A549 (cell line): Measurements from ENCODE around the gene ZNF578. TPM values are rescaled to one million over a fixed set of nuclear protein-coding genes. Genes with fewer than 3 reads are reported as not detected.

Experiments used
- ATAC-seq, 2 experiments: fragments of 200-7000 bp in 1 of 2; fragments of >200 bp in 1 of 2; cut with Nextera tagmentation in 1 of 2; cut with Tn5 transposase in 1 of 2; 3 replicates each; pipeline versions ENCODE4 v1.8.0 to v1.9.1; 2018 to 2020; ENCODE audit warnings: mild to moderate bottlenecking in 1 of 2, moderate library complexity in 1 of 2
- CTCF ChIA-PET: fragments of 300-600 bp; sonication (Branson Sonifier 250); formaldehyde crosslinking; extraction: SDS; loops from one replicate; lab custom pipeline; 2021; ENCODE audit warnings: antibody characterized with exemption, inconsistent platforms; lab: Yijun Ruan, JAX
- POLR2A ChIA-PET: fragments of 350-600 bp; formaldehyde crosslinking; extraction: SDS; loops from one replicate; lab custom pipeline; 2021; ENCODE audit warnings: antibody characterized with exemption, inconsistent platforms; lab: Yijun Ruan, JAX
- DNase-seq, 2 experiments: peaks; one replicate each; pipeline versions ENCODE4 v3.0.0 to v3.0.0-alpha.2; 2011 to 2016; ENCODE audit warnings: low read depth in 1 of 2, low spot score in 1 of 2
- FAIRE-seq: peaks from 2 replicates; lab custom pipeline; 2011; peaks lifted over from hg19 to GRCh38; lab: Jason Lieb, UNC
- H3K27ac ChIP-seq, 2 experiments: fragments of >200 bp; sonication (Bioruptor Twin); formaldehyde crosslinking; 3 replicates each; pipeline ENCODE4 v1.5.1; 2016 to 2017
- H3K4me1 ChIP-seq: fragments of >200 bp; sonication (Bioruptor Twin); formaldehyde crosslinking; 3 replicates; pipeline ENCODE4 v1.6.1; 2016
- H3K4me2 ChIP-seq: fragments of >200 bp; sonication (Bioruptor Twin); formaldehyde crosslinking; 3 replicates; pipeline ENCODE4 v1.6.1; 2016
- H3K4me3 ChIP-seq: fragments of >200 bp; sonication (Bioruptor Twin); formaldehyde crosslinking; 3 replicates; pipeline ENCODE4 v1.5.1; 2016
- H3K9me3 ChIP-seq: fragments of >200 bp; sonication (Bioruptor Twin); formaldehyde crosslinking; 3 replicates; pipeline ENCODE4 v1.6.1; 2016
- CBX2 ChIP-seq: fragments of 200-600 bp; sonication (generic); IDR thresholded peaks from 2 replicates; pipeline ENCODE4 v1.6.1; 2016; ENCODE audit warnings: low read depth, mild to moderate bottlenecking, borderline replicate concordance
- CHD2 ChIP-seq: fragments of 150-350 bp; IDR thresholded peaks from 2 replicates; pipeline ENCODE4 v1.6.1; 2014; ENCODE audit warnings: low read length; ENCODE audit not compliant: partially characterized antibody
- CHD4 ChIP-seq: fragments of 200-600 bp; sonication (generic); IDR thresholded peaks from 2 replicates; pipeline ENCODE4 v1.6.1; 2016; ENCODE audit warnings: antibody characterized with exemption, mild to moderate bottlenecking, borderline replicate concordance
- E2F6 ChIP-seq: IDR thresholded peaks from 2 replicates; pipeline ENCODE4 v1.6.1; 2012; ENCODE audit warnings: low read depth, borderline replicate concordance
- FOSL2 ChIP-seq, 2 experiments: fragments of 450-650 bp in 1 of 2; fragments of >200 bp in 1 of 2; sonication (Bioruptor Twin) in 1 of 2; formaldehyde crosslinking; IDR thresholded peaks; 2 replicates each; pipeline versions ENCODE4 v1.5.0 to v1.6.1; 2016 to 2020; ENCODE audit warnings: mild to moderate bottlenecking in 1 of 2, moderate library complexity in 1 of 2
- JUNB ChIP-seq: fragments of >200 bp; sonication (Bioruptor Twin); formaldehyde crosslinking; IDR thresholded peaks from 2 replicates; pipeline ENCODE4 v1.6.1; 2016
- KDM5A ChIP-seq: fragments of 200-600 bp; sonication (generic); IDR thresholded peaks from 2 replicates; pipeline ENCODE4 v1.6.1; 2016; ENCODE audit warnings: antibody characterized with exemption, mild to moderate bottlenecking
- MAZ ChIP-seq: fragments of 150-350 bp; IDR thresholded peaks from 2 replicates; pipeline ENCODE4 v1.6.1; 2014; ENCODE audit warnings: antibody characterized with exemption, low read depth, low read length, borderline replicate concordance
- PHF8 ChIP-seq: fragments of 200-600 bp; sonication (generic); IDR thresholded peaks from 2 replicates; pipeline ENCODE4 v1.6.1; 2016; ENCODE audit warnings: low read depth, mild to moderate bottlenecking, antibody characterized with exemption, moderate library complexity, borderline replicate concordance
- RAD21 ChIP-seq, 2 experiments: fragments of >200 bp in 1 of 2; sonication (Bioruptor Twin) in 1 of 2; formaldehyde crosslinking in 1 of 2; IDR thresholded peaks in 1 of 2; conservative IDR thresholded peaks in 1 of 2; 2 replicates in 1 of 2; 3 replicates in 1 of 2; pipeline ENCODE4 v1.6.1; 2012 to 2018; ENCODE audit warnings: inconsistent platforms in 1 of 2
- RARB ChIP-seq: fragments of 250-450 bp; sonication (Bioruptor Pico); IDR thresholded peaks from 2 replicates; pipeline ENCODE4 v1.8.0; 2021; ENCODE audit warnings: mild to moderate bottlenecking, moderate library complexity
- WGBS: methylation state at CpG from one replicate; pipeline ENCODE4 v1.1.6; 2017; ENCODE audit errors: missing lambda C conversion rate; 5-methylcytosine and 5-hydroxymethylcytosine counted together
- polyA plus RNA-seq, 4 experiments: library from polyadenylated mRNA; depleted of rRNA in 3 of 4; stranded (reverse); fragments of >200 nt; fragmentation: RNase III in 1 of 4; extraction: RNeasy Plus Mini Kit Qiagen cat#74134 plus additional on column Dnase treatment in 1 of 4; gene quantifications; 2 replicates in 3 of 4; 3 replicates in 1 of 4; pipeline ENCODE4 v1.2.3, GENCODE V29; 2011 to 2017
- TF ChIP-seq, protein P1 (sequence below): fragments of 200-600 bp; sonication (generic); IDR thresholded peaks from 2 replicates; pipeline ENCODE4 v1.6.1; 2016; ENCODE audit warnings: antibody characterized with exemption, mild to moderate bottlenecking, moderate library complexity
- TF ChIP-seq, protein P2 (sequence below): fragments of 250-450 bp; sonication (Bioruptor Pico); IDR thresholded peaks from 2 replicates; pipeline ENCODE4 v1.5.0; 2020; ENCODE audit warnings: low read depth, mild to moderate bottlenecking, moderate library complexity

The ZNF578 gene
- polyA plus RNA-seq, 2 of the 4 experiments (the other 2 are of a cell fraction): not detected

GRCh38 chr19:52522551-52522950, 69.2 kb downstream of the ZNF578 start:
- WGBS: 23% methylated on average over 7 of the region's 14 CpGs
- H3K4me3 ChIP-seq: no peak overlapping the region
- no peak overlapping the region for H3K4me2 ChIP-seq
- POLR2A ChIA-PET: no interaction called here
- TF ChIP-seq E2F6: no peak
- TF ChIP-seq CHD2: no peak
- no peak for TF ChIP-seq CBX2
- TF ChIP-seq MAZ: no peak
- TF ChIP-seq, protein P1, sequence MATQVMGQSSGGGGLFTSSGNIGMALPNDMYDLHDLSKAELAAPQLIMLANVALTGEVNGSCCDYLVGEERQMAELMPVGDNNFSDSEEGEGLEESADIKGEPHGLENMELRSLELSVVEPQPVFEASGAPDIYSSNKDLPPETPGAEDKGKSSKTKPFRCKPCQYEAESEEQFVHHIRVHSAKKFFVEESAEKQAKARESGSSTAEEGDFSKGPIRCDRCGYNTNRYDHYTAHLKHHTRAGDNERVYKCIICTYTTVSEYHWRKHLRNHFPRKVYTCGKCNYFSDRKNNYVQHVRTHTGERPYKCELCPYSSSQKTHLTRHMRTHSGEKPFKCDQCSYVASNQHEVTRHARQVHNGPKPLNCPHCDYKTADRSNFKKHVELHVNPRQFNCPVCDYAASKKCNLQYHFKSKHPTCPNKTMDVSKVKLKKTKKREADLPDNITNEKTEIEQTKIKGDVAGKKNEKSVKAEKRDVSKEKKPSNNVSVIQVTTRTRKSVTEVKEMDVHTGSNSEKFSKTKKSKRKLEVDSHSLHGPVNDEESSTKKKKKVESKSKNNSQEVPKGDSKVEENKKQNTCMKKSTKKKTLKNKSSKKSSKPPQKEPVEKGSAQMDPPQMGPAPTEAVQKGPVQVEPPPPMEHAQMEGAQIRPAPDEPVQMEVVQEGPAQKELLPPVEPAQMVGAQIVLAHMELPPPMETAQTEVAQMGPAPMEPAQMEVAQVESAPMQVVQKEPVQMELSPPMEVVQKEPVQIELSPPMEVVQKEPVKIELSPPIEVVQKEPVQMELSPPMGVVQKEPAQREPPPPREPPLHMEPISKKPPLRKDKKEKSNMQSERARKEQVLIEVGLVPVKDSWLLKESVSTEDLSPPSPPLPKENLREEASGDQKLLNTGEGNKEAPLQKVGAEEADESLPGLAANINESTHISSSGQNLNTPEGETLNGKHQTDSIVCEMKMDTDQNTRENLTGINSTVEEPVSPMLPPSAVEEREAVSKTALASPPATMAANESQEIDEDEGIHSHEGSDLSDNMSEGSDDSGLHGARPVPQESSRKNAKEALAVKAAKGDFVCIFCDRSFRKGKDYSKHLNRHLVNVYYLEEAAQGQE: no peak
- TF ChIP-seq JUNB: no peak
- TF ChIP-seq CHD4: no peak
- TF ChIP-seq KDM5A: no peak
- no peak for TF ChIP-seq RARB (CRISPR knock-in tag)
- TF ChIP-seq RAD21 (conservative IDR thresholded peaks at IDR 0.05 in 1 of 2, IDR thresholded peaks at IDR 0.05 in 1 of 2): no peak
- TF ChIP-seq, all 56 proteins: peak for 0
- no peak for ATAC-seq
- CTCF ChIA-PET: no interaction called here
- FAIRE-seq: no peak
- H3K9me3 ChIP-seq: peaks cover 66% of the 10 kb centered on the region
- DNase-seq: no peak
- H3K4me1 ChIP-seq: no peaks in the 10 kb centered on the region
- no peak overlapping the region for H3K27ac ChIP-seq

GRCh38 chr19:52524086-52524485, 70.7 kb downstream of the ZNF578 start:
- Histone ChIP-seq H3K27ac (no peak overlapping the region), H3K9me3 (peaks cover 67% of the 10 kb centered on the region), H3K4me3 (no peak overlapping the region), H3K4me1 (no peaks in the 10 kb centered on the region), H3K4me2 (no peak overlapping the region)
- TF ChIP-seq, protein P2, sequence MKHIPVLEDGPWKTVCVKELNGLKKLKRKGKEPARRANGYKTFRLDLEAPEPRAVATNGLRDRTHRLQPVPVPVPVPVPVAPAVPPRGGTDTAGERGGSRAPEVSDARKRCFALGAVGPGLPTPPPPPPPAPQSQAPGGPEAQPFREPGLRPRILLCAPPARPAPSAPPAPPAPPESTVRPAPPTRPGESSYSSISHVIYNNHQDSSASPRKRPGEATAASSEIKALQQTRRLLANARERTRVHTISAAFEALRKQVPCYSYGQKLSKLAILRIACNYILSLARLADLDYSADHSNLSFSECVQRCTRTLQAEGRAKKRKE (CRISPR knock-in tag): no peak
- no peak for TF ChIP-seq FOSL2 (IDR thresholded peaks at IDR 0.05)
- TF ChIP-seq FOSL2 (CRISPR knock-in tag; IDR thresholded peaks at IDR 0.05): no peak
- no peak for TF ChIP-seq KDM5A
- ChIA-PET CTCF (no interaction called here), POLR2A (no interaction called here)
- FAIRE-seq (no peak), DNase-seq (no peak), ATAC-seq (no peak)
- WGBS: 45% methylated on average over 20 of the region's 20 CpGs

DNA sequence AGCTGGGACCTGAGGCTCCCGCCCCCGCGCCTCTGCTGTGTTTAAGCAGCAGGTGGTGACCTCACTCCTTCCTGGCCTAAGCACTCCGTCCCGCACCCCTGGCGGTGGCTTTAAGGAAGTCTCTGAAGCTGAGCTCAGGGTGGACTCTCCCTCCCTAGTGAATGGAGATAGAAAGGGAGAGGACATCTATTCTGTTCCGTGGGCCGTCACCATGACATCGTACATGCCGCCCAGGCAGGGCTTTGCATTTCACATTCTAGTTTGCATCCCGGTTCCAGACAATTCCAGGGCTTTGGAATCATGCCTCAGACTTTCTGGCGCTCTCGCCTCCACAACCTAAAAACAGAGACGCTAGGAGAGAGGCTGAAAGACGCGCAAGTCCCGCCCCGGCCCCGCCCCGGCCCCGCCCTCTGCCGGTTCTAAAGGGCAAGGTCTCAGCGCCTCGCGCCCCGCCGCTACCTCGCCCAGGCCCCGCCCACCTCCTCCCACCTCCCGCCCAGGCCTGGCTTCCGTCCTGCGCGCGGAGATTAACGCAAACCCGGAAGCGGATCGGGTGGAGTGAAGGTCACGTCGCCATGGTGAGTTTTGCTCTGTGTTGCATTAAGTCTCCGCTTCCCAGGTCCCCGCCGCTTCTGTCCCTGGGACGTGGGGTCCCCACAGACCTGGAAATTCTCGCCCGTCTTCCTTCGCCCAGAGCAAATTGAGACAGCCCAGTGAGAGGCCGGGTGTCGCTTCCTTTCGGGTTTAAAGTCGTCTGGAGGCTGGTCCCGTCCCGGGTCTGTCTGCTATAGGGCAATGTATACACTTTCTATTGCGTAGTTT, 74.0 kb downstream of the ZNF578 start, which contains the start of gene ZNF808:
Gene ZNF808 (plus strand): TSS at position 535 of the 822 bp plus-strand sequence. CDS start 15,617 bp downstream, outside the sequence.
- 14% methylated on average over 30 of the region's 54 CpGs for WGBS
- peak within 1 kb of the TSS; percentile 12; the same call in 1 of the 3 replicates for H3K4me2 ChIP-seq
- no peaks in the 10 kb centered on the region for H3K4me1 ChIP-seq
- ATAC-seq (peak; percentile 39 to 79; a peak in 5 of 6 replicates), DNase-seq (peak; percentile 5 to 40), FAIRE-seq (no peak)
- TF ChIP-seq PHF8: no peak
- 0 out of 3 replicates have a peak within 1 kb of the TSS, but pooled peaks have one; percentile 23 for H3K4me3 ChIP-seq
- ChIA-PET CTCF (no interaction called here), POLR2A (no interaction called here)
- H3K27ac ChIP-seq: no peak within 1 kb of the TSS
- peaks cover 66% of the 10 kb centered on the region for H3K9me3 ChIP-seq
